ENCODE measurements around the gene PYM1.
"Not testable (repeated sequence)": the region's sequence is repeated elsewhere in the genome, so short reads cannot be mapped to it uniquely, and the experiment has no call there.

Gene PYM1

DNA sequence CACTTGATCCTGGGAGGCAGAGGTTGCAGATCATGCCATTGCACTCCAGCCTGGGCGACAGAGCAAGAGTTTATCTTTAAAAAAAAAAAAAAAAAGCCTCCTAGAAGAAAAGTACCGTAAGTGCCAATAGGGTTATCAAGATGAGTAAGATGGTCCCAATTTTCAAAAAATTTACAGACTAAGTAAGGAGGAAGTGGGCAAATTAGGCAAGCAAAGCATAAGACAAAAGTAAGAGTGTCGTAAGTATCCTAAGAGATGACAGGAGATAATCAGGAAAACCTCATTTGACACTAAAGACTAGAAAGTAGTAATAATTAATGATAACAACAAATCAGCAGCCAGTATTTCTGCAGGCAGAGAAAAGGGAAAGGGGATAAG lies 12.2 kb downstream of the PYM1 start:
- in situ Hi-C loops (cut with HindIII; ENCODE audit: low sequenced_read_pairs): no loop called here

DNA sequence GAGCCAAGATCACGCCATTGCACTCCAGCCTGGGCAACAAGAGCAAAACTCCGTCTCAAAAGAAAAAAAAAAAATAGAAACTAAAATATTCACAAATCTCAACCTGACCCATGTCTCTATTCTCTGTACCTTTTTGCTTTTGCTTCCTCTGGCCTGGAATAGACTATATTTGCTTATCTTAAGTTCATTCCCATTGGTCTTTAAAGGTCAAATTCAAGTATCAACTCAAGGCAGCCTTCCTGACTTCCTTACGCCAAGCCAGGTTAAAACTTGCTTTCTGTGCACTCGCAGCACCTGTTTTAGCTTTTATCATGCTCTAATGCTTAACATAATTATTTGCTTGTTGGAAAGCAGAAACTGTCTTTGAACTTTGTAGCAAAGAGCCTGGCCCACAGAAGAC lies 14.8 kb downstream of the PYM1 start:
- in situ Hi-C loops (cut with HindIII; ENCODE audit: low sequenced_read_pairs): no loop called here

DNA sequence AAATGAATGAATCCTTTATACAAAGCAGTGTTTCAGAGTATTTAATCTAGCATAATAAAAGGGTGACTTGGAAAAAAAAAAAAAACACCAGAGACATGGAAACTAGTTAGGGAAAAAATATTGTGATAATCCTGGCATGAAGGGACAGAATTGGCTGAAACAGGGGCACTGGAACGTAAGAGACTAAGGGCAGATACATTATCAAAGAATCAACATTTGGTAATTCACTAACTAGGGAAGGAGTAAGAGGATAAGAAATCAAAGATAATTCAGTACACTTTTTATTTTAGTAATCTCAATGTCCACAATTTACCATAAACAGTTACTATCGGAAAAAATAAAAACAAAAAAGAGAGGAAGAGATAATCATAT lies 18.2 kb downstream of the PYM1 start:
- in situ Hi-C loops (cut with HindIII; ENCODE audit: low sequenced_read_pairs): no loop called here

DNA sequence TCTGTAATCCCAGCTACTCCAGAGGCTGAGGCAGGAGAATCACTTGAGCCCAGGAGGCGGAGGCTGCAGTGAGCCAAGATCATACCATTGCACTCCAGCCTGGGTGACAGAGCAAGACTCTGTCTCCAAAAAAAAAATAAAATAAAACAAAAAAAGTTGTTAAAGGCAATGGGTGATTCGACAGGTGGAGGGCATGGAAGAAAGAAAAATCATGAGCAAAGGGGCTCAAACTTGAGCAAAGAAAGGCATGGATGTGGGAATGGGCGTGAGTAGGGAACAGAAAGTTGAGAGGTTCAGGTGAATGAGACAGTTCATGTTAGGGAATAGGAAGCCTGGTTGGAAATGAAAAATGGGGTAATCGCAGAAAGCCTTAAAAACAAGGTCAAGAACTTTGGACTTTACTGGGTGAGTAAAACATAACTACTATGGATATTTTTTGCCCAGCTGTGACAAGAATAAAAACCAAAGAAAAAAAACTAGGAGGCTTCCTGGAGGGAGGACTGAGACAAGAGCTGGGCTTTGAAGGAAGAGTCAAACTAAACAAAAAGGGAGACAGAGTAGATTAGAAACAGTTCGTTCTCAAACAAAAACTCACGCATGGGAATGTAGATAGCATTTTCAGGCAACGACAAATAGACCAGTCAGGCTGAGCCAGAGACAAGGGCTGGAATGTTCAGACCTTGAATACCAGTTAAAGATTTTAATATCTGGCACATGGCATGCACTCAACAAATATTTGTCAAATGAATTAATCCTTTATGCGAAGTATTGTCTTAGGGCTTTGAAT lies 18.8 kb downstream of the PYM1 start:
- in situ Hi-C loops (cut with HindIII; ENCODE audit: low sequenced_read_pairs): no loop called here

DNA sequence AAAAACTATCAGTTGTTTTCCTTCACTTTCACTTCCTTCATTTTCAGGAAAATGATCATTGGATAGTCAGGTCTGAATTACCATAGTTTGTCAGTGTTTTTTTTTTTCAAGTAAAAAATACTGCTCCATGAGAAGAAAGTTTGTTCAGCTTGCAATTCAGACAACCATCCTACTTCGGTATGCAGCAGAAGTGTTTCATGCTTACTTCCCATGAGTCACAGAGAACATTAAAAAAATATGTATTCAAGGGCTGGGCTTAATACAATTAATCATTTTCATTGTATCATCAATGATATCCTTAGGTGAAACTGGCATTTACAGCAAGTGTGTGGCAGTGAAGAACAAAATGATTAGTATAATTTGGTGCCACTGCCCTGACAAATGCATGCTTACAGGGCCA lies 21.6 kb downstream of the PYM1 start:
- in situ Hi-C loops (cut with HindIII; ENCODE audit: low sequenced_read_pairs): no loop called here

DNA sequence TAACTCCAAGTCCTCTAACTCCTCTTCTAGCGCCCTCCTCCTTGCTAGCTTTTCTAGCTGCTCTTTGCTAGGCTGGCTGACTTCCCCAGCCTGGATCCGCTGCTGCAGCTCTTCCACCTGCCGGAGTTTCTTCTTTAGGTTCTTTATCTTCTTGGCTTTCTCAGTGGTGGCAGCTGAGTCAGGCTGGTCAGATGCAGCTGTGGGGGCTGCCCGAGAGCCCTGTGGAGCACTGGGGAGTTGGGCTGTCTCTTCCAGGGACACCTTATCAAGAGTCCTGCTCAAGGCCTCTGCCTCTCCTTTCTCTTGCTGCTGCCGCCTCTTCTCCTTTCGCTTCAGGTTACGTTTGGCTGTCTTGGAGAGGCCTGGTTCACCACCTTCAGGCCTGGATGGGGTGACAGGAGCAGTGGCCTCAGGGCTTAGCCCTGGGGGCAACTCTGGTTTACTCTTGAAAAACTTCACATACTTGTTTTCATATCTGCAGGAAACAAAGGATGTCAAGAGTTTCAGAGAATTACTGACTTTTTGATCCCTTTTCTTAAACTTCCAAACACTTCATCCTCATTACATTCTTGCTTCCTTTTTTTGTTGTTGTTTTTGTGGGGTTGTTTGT lies 25.7 kb downstream of the PYM1 start:
- in situ Hi-C loops (cut with HindIII; ENCODE audit: low sequenced_read_pairs): no loop called here

DNA sequence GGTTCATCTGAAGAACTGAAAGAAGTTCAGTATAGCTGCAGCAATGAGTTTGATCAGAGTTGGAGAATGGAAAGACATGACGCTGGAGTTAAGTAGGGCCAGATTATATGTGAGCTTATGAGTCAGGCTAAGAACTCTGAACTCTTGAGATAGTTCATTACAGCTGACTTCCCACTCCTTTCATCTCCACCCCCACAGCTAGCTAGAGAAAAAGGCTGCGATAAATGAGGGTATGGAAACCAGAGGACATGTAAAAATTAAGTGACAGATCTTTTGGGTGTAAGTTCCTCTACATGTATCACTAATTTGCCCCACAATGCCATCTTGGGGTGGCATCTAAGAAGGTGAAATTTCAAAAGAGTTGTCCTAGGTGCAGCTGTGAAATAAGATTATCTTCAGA lies 28.6 kb downstream of the PYM1 start:
- in situ Hi-C loops (cut with HindIII; ENCODE audit: low sequenced_read_pairs): no loop called here

DNA sequence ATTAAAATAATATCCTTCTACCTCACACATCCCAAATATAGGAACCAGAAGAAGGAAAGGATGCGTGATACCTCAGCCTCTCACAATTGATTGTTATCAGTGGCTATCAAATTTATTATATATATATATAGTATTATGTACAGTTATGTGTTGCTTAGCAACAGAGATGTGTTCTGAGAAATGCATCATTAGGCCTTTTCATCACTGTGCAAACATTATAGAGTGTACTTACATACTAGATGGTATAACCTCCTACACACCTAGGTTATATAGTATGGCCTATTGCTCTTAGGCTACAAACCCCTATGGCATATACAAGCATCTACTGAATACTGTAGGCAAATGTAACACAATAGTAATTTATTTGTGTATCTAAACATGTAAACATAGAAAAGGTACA lies 34.0 kb downstream of the PYM1 start:
- in situ Hi-C loops (cut with HindIII; ENCODE audit: low sequenced_read_pairs): no loop called here

DNA sequence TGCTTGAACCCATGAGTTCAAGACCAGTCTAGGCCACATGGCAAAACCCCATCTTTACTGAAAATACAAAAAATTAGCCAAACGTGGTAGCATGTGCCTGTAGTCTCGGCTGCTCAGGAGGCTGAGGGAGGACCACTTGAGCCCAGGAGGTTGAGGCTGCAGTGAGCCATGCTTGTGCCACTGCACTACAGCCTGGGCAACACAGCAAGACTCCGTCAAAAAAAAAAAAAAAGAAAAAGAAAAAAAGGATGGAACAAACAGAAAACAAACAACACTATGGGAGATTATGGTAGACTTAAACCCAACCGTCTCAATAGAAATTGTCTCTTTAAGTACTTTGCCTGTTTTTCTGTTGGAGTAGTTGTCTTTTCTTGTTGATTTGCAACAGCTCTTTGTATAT lies 36.4 kb downstream of the PYM1 start:
- in situ Hi-C loops (cut with HindIII; ENCODE audit: low sequenced_read_pairs): no loop called here

DNA sequence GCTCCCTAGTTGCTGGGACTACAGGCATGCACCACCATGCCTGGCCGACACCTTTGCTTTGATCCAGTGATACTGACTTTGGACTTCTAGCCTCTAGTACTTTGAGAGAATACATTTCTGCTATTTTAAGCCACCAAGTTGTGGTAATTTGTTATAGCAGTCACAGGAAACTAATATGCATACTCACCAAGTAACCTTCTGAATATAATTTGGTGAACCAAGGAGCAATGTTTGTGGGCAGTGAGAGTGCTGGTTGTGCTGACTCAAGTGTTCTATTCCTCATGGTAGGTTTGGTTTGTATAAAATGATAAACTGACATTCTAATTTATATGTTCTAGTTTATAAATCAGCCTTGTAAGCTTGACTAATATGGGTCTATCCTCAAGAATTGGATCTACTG lies 42.6 kb downstream of the PYM1 start:
- in situ Hi-C loops (cut with HindIII; ENCODE audit: low sequenced_read_pairs): no loop called here

DNA sequence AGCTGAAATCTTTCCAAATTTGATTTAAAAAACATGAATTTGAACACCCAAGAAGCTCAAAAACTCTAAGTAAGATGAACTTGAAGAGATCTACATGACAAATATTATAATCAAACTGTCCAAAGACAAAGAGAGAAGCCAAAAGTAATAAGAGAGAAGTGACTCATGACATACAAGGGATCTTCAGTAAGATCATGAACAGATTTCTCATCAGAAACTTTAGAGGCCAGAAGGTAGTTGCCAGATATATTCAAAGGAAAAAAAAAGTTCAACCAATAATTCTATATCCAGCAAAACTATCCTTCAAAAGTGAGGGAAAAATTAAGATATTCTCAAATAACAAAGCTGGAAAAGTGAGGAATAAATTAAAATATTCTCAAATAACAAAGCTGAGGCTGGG lies 49.9 kb downstream of the PYM1 start:
- in situ Hi-C loops (cut with HindIII; ENCODE audit: low sequenced_read_pairs): no loop called here

DNA sequence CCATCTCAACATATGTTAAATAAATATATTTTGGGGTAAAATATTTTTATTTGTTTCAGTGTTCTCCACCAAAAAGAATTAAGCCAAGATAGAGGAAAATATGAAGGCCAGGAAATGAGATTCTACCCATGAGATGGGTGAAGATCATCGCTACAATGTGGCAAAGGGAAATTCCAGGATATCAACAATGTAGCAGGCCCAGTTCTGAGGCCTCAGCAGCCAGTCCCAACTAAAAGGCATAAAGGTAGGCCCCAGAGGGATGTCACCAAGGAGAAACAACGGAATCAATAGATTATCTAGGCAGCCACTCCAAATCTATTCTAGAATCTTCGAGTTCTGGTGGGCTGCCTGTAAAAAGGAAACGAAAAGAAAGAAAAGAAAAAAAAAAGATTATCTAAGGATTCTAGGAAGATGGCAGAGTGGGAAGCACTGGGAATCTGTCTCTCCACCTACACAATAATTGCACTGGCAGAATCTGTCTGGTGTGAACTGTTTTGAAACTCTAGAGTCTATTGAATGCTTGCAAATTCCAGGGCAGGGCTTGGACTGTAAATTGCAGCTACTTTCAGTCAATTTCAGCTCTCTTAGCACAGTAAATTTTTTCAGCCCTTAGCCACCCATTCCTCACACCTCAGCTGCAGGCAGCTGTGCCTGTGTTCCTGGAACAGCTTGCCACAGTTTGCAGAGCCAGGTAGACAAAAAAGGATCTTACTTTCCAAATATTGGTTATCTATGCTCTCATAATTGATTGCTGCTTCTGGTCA lies 51.8 kb downstream of the PYM1 start:
- in situ Hi-C loops (cut with HindIII; ENCODE audit: low sequenced_read_pairs): no loop called here

DNA sequence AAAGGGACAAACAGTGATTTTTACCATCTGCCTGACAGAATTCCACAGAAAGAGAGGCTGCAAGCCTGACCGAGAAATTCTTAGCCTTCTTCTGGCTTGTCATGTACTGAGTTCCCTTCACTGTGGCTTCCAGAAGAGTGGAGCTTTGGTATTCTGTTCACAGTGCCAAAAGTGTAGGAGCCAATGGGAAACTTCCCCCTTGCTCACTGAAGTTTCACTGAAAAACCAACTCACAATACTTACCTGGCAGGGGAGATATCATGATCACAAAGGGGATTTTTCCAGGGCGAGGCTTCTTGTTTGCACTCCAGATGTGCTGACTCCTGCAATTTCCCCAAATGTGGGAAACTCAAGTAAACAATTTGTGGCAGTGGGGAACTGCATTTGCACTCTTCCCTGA lies 53.3 kb downstream of the PYM1 start:
- in situ Hi-C loops (cut with HindIII; ENCODE audit: low sequenced_read_pairs): no loop called here

DNA sequence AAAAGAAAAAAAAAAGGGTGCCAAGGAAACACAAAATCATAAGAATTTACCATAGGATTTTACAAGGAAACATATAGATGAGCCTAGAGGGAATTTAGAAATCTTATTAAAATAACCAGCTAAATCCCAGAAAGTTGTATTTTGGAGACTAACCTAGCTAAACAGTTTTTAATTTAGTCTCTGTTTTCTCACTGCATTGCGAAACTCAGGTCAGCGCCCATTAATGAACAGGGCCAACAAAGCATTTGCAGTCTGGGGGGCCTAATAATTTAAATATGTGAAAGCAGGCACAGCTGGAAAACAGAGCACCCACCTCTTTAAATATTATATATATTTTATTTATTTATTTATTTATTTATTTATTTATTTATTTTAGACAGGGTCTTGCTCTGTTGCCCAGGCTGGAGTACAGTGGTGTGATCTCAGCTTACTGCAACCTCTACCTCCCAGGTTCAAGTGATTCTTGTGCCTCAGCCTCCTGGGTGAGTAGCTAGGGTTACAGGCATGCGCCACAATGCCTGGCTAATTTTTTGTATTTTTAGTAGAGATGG lies 61.2 kb downstream of the PYM1 start:
- in situ Hi-C loops (cut with HindIII; ENCODE audit: low sequenced_read_pairs): not testable (repeated sequence)

DNA sequence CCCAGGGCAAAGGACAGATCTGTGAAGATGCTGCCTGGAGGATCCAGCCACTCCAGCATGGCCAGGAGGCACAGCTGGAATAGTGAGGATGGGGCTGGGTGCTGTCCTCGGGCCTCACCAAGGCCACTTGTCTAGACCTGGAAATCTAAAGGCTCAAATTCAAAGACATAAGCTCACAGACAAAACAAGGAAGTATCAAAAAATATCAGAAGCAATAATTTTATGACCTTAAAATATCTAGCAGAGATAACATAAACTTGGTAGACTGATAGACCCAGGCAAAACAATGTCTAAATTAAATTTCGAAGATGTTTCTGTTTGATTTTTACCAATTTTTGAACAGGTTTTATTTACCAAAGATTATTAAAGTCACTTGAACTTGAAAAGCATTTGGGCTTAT lies 62.4 kb downstream of the PYM1 start:
- in situ Hi-C loops (cut with HindIII; ENCODE audit: low sequenced_read_pairs): no loop called here

DNA sequence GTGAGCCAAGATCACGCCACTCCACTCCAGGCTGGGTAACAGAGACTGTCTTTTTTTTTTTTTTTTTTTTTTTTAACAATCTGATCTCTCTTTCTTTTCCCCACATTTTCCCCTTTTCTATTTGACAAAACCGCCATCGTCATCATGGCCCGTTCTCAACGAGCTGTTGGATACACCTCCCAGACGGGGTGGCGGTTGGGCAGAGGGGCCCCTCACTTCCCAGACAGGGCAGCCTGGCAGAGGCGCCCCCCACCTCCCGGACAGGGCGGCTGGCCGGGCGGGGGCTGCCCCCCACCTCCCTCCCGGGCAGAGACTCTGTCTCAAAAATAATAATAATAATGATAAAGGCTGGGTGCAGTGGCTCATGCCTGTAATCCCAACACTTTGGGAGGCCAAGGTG lies 64.8 kb downstream of the PYM1 start:
- in situ Hi-C loops (cut with HindIII; ENCODE audit: low sequenced_read_pairs): not testable (repeated sequence)

DNA sequence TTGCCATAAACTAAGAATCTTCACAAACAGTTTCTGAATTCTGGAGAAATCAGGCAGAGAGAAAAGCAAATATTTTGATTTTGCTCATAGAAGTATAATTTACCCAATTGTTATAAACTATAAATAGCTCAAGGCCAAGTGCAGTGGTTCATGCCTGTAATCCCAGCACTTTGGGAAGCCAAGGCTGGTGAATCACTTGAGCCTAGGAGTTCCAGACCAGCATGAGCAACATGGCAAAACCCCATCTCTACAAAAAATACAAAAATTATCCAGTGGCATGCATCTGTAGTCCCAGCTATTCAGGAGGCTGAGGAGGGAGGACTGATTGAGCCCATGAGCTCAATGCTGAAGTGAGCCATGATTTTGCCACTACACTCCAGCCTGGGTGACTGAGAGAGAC lies 65.4 kb downstream of the PYM1 start:
- in situ Hi-C loops (cut with HindIII; ENCODE audit: low sequenced_read_pairs): no loop called here

DNA sequence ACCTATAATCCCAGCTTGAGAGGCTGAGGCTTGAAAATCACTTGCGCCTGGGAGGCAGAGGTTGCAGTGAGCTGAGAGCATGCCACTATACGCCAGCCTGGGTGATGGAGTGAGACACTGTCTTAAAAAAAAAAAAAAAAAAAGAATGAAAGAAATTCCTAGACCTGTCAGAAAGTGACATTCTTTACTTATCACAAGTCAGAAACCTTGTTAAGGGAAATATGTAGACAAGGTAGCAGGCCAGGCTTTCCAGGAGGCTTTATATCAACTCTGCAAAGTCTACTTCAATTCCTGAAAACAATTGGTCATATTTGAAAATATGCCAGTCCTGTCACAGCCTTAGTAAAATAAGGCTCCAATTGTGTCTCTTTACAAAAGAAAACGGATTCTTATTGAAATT lies 65.8 kb downstream of the PYM1 start:
- in situ Hi-C loops (cut with HindIII; ENCODE audit: low sequenced_read_pairs): no loop called here

DNA sequence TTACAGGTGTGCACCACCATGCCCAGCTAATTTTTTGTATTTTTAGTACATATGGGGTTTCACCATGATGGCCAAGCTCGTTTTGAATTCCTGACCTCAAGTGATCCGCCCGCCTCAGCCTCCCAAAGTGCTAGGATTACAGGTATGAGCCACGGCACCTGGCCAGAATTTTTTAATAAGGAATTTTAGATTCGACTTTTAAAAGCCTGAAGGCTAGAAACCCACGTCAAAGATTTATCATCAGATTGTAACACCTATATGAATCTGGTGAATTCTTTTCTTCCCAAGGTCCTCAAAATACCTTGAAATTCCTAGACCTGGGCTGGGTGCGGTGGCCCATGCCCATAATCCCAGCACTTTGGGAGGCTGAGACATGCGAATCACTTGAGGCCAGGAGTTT lies 66.3 kb downstream of the PYM1 start:
- in situ Hi-C loops (cut with HindIII; ENCODE audit: low sequenced_read_pairs): no loop called here

DNA sequence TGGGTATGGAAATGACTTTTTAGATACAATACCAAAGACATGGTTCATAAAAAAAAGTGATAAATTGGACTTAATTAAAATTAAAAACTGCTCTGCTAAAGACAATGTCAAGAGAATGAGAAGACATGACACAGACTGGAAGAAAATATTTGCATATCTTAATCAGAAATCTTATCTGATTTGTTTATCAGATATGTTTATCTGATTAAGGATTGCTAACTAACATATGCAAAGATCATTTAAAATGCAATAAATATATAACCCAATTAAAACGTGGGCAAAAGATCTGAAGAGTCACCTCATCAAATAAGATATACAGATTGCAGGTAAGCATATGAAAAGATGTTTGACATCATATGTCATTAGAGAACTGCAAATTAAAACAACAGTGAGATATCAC lies 75.0 kb downstream of the PYM1 start:
- in situ Hi-C loops (cut with HindIII; ENCODE audit: low sequenced_read_pairs): no loop called here

All from DLD1 (cell line).